Glutamatergic neuron (in vitro differentiated cells): ENCODE measurements around the gene KRTAP4-1. TPM values are rescaled to one million over a fixed set of nuclear protein-coding genes. Genes with fewer than 3 reads are reported as not detected.
"Not testable (repeated sequence)": the region's sequence is repeated elsewhere in the genome, so short reads cannot be mapped to it uniquely, and the experiment has no call there.

ENCODE experiments used
- DNase-seq: peaks from one replicate; pipeline ENCODE4 v3.0.0; 2022
- H3K27ac Mint-ChIP-seq: one replicate; pipeline ENCODE4 v1.8.0; 2020; ENCODE audit warnings: mild to moderate bottlenecking, mixed read lengths, inconsistent platforms; ENCODE audit not compliant: unreplicated experiment
- H3K27me3 Mint-ChIP-seq: one replicate; pipeline ENCODE4 v1.8.0; 2020; ENCODE audit warnings: mild to moderate bottlenecking, moderate library complexity, mixed read lengths, inconsistent platforms; ENCODE audit not compliant: unreplicated experiment
- H3K36me3 Mint-ChIP-seq: one replicate; pipeline ENCODE4 v1.8.0; 2020; ENCODE audit warnings: mild to moderate bottlenecking, mixed read lengths, inconsistent platforms; ENCODE audit not compliant: unreplicated experiment
- H3K4me1 Mint-ChIP-seq: one replicate; pipeline ENCODE4 v1.8.0; 2020; ENCODE audit warnings: mild to moderate bottlenecking, low read depth, mixed read lengths, inconsistent platforms; ENCODE audit not compliant: unreplicated experiment
- H3K4me3 Mint-ChIP-seq: one replicate; pipeline ENCODE4 v1.8.0; 2020; ENCODE audit warnings: mild to moderate bottlenecking, mixed read lengths, inconsistent platforms; ENCODE audit not compliant: unreplicated experiment
- H3K9me3 Mint-ChIP-seq: one replicate; pipeline ENCODE4 v1.8.0; 2020; ENCODE audit warnings: mild to moderate bottlenecking, moderate library complexity, mixed read lengths, inconsistent platforms; ENCODE audit not compliant: unreplicated experiment
- total RNA-seq: library from RNA; stranded (reverse); fragmentation: NEBNext Ultra II Directional; extraction: Animal tissue kit (Norgen Biotek cat#: 25700); gene quantifications from one replicate; pipeline ENCODE4 v1.2.1, GENCODE V29; 2021; ENCODE audit not compliant: unreplicated experiment
- TF ChIP-seq, protein P1 (sequence below): fragments of 200-600 bp; sonication (generic); IDR thresholded peaks from one replicate; pipeline ENCODE4 v1.5.0; 2021; ENCODE audit not compliant: partially characterized antibody, unreplicated experiment

KRTAP4-1 gene
- total RNA-seq, 1 donor from 2014 or later, result not detected

DNA sequence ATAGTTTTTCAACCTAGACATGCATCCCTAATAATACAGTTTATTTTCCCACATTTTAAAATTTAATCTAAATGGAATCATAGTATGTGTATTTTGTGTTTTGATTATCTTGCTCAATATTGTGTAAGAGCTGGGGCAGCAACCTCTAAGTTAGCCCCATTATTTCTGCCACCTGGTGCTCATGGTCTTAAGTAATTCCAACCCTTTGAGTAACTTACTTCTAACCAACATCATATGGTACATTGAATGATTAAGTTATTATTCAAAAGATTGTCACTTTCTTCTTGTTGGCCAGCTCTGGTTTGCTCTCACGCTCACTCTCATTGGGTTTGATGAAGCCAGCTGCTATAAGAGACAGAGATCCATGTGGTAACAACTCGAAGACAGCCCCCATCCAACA is 12.8 kb downstream of the KRTAP4-1 start:
- peaks cover 8% of the 10 kb centered on the region for H3K36me3 Mint-ChIP-seq
- H3K27ac Mint-ChIP-seq, result no peak overlapping the region
- H3K4me1 Mint-ChIP-seq, result no peaks in the 10 kb centered on the region
- peaks cover 5% of the 10 kb centered on the region for H3K27me3 Mint-ChIP-seq
- no peak for DNase-seq
- peaks cover 6% of the 10 kb centered on the region for H3K9me3 Mint-ChIP-seq
- H3K4me3 Mint-ChIP-seq, result no peak overlapping the region
- TF ChIP-seq, protein P1, sequence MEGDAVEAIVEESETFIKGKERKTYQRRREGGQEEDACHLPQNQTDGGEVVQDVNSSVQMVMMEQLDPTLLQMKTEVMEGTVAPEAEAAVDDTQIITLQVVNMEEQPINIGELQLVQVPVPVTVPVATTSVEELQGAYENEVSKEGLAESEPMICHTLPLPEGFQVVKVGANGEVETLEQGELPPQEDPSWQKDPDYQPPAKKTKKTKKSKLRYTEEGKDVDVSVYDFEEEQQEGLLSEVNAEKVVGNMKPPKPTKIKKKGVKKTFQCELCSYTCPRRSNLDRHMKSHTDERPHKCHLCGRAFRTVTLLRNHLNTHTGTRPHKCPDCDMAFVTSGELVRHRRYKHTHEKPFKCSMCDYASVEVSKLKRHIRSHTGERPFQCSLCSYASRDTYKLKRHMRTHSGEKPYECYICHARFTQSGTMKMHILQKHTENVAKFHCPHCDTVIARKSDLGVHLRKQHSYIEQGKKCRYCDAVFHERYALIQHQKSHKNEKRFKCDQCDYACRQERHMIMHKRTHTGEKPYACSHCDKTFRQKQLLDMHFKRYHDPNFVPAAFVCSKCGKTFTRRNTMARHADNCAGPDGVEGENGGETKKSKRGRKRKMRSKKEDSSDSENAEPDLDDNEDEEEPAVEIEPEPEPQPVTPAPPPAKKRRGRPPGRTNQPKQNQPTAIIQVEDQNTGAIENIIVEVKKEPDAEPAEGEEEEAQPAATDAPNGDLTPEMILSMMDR, result no peak

DNA sequence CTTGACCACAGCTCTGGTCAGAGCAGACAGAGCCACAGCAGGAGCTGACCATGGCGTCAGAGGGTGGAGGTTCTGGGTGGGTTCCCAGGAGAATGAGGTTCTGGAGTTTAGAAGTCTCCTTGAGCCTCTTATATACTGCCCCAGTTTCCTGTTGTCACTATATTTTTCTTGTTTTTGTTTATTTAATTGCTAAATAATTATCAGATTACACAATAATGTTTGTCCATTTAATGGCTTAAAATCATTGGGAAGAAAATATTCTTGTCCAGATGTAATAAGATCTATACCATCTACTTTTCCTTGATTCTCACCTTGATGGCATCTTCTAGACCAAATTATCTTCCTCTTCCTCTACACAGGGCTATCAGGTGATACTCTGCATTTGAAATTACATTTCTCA is 16.6 kb downstream of the KRTAP4-1 start, which contains the start of gene KRTAP4-3:
Gene KRTAP4-3 (minus strand): TSS at position 101 of the 400 bp plus-strand sequence. CDS start 49 bp downstream, at position 52.
- Mint-ChIP-seq H3K36me3 (peaks cover 8% of the 10 kb centered on the region), H3K27me3 (peaks cover 5% of the 10 kb centered on the region), H3K4me1 (no peaks in the 10 kb centered on the region), H3K4me3 (no peak within 1 kb of the TSS), H3K9me3 (peaks cover 6% of the 10 kb centered on the region), H3K27ac (peak within 1 kb of the TSS; percentile 69)
- DNase-seq, result no peak
- TF ChIP-seq, protein P1, result no peak

DNA sequence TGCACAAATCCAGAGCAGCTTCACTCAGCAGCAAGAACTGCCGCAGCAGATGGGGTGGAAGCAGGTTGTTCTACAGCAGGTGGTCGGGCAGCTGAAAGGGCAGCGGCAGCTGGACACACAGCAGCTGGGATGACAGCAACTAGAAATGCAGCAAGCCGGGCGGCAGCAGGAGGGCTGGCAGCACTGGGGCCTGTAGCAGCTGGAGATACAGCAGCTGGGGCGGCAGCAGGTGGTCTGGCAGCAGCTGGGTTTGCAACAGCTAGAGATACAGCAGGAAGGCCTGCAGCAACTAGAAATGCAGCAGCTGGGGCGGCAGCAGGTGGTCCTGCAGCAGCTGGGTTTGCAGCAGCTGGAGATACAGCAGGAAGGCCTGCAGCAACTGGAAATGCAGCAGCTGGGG is 17.1 kb downstream of the KRTAP4-1 start:
- peaks cover 5% of the 10 kb centered on the region for H3K27me3 Mint-ChIP-seq
- peaks cover 6% of the 10 kb centered on the region for H3K9me3 Mint-ChIP-seq
- no peaks in the 10 kb centered on the region for H3K4me1 Mint-ChIP-seq
- TF ChIP-seq, protein P1, result no peak
- peaks cover 8% of the 10 kb centered on the region for H3K36me3 Mint-ChIP-seq
- DNase-seq, result peak; percentile 50
- H3K27ac Mint-ChIP-seq, result peak overlapping the region; percentile 69
- H3K4me3 Mint-ChIP-seq, result no peak overlapping the region

DNA sequence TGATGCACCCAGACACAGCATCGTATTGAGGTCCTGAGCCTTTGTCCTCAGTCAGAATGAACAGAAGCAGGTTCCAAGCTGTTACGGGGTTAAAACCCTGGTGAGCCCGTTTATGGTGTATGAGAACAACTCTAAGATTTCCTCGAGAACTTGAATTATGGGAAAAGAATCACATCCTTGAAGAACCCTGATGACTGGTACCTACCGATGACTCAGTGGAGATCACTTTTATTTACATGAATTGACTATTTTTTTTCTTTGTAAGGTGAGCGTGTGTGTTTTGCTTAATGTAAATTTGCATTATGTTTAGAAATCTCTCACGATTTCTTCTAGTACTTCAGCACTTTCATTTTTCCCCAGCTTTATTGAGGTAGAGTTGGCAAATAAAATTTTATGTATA is 20.9 kb downstream of the KRTAP4-1 start:
- Mint-ChIP-seq H3K27ac (no peak overlapping the region), H3K36me3 (peaks cover 4% of the 10 kb centered on the region), H3K9me3 (peaks cover 14% of the 10 kb centered on the region), H3K27me3 (peaks cover 7% of the 10 kb centered on the region), H3K4me1 (no peaks in the 10 kb centered on the region), H3K4me3 (no peak overlapping the region)
- DNase-seq, result no peak
- TF ChIP-seq, protein P1, result no peak

DNA sequence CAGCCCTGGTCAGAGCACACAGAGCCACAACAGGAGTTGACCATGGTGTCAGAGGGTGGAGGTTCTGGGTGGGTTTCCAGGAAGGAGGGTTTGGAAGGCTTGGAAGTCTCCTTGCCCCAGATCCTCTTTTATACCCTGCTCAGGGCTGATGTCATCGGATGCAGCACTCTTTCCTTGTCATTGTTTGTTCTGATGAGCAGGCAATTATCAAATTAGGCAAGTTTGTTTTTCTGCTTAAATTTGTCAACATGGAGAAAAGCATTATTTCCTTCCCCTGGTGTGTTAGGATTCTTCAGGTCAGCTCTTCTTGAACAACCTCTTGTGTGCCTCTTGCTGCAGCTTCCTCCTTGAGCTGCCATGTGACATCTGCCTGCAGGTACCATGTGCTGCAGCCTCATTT is 24.1 kb downstream of the KRTAP4-1 start, which contains the start of gene KRTAP4-4:
Gene KRTAP4-4 (minus strand): TSS at position 101 of the 400 bp plus-strand sequence. CDS start 57 bp downstream, at position 44.
- TF ChIP-seq, protein P1, result no peak
- Mint-ChIP-seq H3K27me3 (peaks cover 3% of the 10 kb centered on the region), H3K4me3 (no peak within 1 kb of the TSS), H3K4me1 (no peaks in the 10 kb centered on the region), H3K36me3 (no peaks in the 10 kb centered on the region), H3K27ac (peak within 1 kb of the TSS; percentile 41), H3K9me3 (peaks cover 8% of the 10 kb centered on the region)
- DNase-seq, result no peak

DNA sequence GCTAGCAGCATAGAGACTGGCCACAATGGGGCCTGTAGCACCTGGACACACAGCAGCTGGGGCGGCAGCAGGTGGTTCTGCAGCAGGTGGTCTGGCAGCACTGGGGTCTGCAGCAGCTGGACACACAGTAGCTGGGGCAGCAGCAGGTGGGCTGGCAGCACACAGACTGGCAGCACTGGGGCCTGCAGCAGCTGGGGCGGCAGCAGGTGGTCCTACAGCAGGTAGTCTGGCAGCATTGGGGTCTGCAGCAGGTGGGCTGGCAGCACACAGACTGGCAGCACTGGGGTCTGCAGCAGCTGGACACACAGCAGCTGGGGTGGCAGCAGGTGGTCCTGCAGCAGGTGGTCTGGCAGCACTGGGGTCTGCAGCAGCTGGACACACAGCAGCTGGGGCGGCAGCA is 24.5 kb downstream of the KRTAP4-1 start:
- not testable (repeated sequence) for H3K36me3 Mint-ChIP-seq, H3K9me3 Mint-ChIP-seq, H3K27me3 Mint-ChIP-seq, H3K4me1 Mint-ChIP-seq, H3K4me3 Mint-ChIP-seq, H3K27ac Mint-ChIP-seq
- peak; percentile 26 for DNase-seq
